ENCODE data around the gene IFITM2. TPM values are rescaled to one million over a fixed set of nuclear protein-coding genes. Genes with fewer than 3 reads are reported as not detected.

IFITM2 gene
- total and polyA plus RNA-seq, 2 donors (not counting 1 experiment from before 2014, with no cell fraction given): 51.2 to 714 TPM

DNA sequence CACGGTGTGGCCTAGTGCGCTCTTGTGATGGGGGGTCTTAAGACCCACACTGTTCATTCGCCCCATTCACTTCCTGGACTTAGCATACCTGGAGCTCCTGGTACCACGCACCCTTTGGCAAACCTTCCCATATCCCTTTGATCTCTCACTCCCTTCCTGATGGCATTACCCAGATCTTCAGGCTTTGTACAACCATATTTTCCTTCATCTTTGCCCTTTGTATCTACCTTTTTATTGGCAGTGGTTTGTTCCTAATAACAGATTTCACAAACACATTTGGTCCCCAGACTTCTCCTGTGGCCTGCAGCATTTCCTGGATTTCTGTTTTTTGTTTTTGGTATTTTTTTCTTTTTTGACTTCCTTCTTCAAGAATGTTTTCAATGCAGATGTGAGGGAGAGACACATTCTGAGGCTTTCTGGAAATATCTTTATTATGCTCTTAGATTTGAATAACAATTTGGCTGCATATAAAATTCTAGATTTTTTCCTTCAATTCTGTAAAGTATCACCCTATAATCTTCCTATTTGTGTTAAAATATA, 29.1 kb downstream of the IFITM2 start:
- Histone ChIP-seq H3K4me3 (replicated peaks in 1 of 4; ENCODE audit: control extremely low read depth in 1 of 4, insufficient read depth in 1 of 4, low read depth in 3 of 4, low read length in 4 of 4) (no peak overlapping the region), H4K20me1 (ENCODE audit: control insufficient read depth, extremely low read depth, insufficient read depth, low read length) (no peaks in the 10 kb centered on the region), H2AFZ (ENCODE audit: low read length) (no peak overlapping the region), H3K4me2 (ENCODE audit: extremely low read depth, insufficient read depth, low read length) (no peak overlapping the region), H3K9ac (ENCODE audit: insufficient read depth, low read length) (no peak overlapping the region), H3K4me1 (ENCODE audit: control insufficient read depth, extremely low read depth, insufficient read depth, low read length) (no peaks in the 10 kb centered on the region), H3K36me3 (ENCODE audit: control insufficient read depth, insufficient read depth, low read length) (no peaks in the 10 kb centered on the region), H3K27ac (ENCODE audit: insufficient read depth, low read length) (no peak overlapping the region), H3K9me3 (ENCODE audit: control insufficient read depth, insufficient read depth, low read depth, low read length) (no peaks in the 10 kb centered on the region), H3K27me3 (ENCODE audit: control insufficient read depth, insufficient read depth, low read length) (no peaks in the 10 kb centered on the region), H3K79me2 (ENCODE audit: control insufficient read depth, insufficient read depth, low read length) (no peaks in the 10 kb centered on the region)
- DNase-seq (ENCODE audit: low read depth in 2 of 2): no peak
- TF ChIP-seq EZH2 (IDR thresholded peaks at IDR 0.05; ENCODE audit: low read length, missing control alignments): no peak
- TF ChIP-seq, protein P1, sequence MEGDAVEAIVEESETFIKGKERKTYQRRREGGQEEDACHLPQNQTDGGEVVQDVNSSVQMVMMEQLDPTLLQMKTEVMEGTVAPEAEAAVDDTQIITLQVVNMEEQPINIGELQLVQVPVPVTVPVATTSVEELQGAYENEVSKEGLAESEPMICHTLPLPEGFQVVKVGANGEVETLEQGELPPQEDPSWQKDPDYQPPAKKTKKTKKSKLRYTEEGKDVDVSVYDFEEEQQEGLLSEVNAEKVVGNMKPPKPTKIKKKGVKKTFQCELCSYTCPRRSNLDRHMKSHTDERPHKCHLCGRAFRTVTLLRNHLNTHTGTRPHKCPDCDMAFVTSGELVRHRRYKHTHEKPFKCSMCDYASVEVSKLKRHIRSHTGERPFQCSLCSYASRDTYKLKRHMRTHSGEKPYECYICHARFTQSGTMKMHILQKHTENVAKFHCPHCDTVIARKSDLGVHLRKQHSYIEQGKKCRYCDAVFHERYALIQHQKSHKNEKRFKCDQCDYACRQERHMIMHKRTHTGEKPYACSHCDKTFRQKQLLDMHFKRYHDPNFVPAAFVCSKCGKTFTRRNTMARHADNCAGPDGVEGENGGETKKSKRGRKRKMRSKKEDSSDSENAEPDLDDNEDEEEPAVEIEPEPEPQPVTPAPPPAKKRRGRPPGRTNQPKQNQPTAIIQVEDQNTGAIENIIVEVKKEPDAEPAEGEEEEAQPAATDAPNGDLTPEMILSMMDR (conservative IDR thresholded peaks at IDR 0.05 in 1 of 2, IDR thresholded peaks at IDR 0.05 in 1 of 2; ENCODE audit: low read depth in 1 of 2, low read length in 2 of 2): no peak

DNA sequence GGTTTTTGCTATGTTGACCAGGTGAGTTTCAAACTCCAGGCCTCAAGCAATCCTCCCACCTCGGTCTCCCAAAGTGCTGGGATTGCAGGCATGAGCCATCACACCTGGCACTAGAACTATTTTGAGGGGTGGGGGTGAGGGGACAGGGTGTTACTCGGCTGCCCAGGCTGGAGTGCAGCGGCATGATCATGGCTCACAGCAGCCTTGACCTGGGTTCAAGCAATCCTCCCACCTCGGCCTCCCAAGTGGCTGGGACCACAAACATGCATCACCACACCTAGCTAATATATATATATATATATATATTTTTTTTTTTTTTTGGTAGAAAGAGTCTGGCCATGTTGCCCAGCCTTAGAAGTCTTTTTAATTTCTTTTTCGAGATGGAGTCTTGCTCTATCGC, 30.1 kb downstream of the IFITM2 start:
- H3K4me3 ChIP-seq (replicated peaks in 1 of 4; ENCODE audit: control extremely low read depth in 1 of 4, insufficient read depth in 1 of 4, low read depth in 3 of 4, low read length in 4 of 4): no peak overlapping the region
- no peaks in the 10 kb centered on the region for H3K27me3 ChIP-seq (ENCODE audit: control insufficient read depth, insufficient read depth, low read length)
- TF ChIP-seq, protein P1 (conservative IDR thresholded peaks at IDR 0.05 in 1 of 2, IDR thresholded peaks at IDR 0.05 in 1 of 2; ENCODE audit: low read depth in 1 of 2, low read length in 2 of 2): no peak
- TF ChIP-seq EZH2 (IDR thresholded peaks at IDR 0.05; ENCODE audit: low read length, missing control alignments): no peak
- H3K9me3 ChIP-seq (ENCODE audit: control insufficient read depth, insufficient read depth, low read depth, low read length): no peaks in the 10 kb centered on the region
- H2AFZ ChIP-seq (ENCODE audit: low read length): no peak overlapping the region
- H3K4me2 ChIP-seq (ENCODE audit: extremely low read depth, insufficient read depth, low read length): no peak overlapping the region
- H4K20me1 ChIP-seq (ENCODE audit: control insufficient read depth, extremely low read depth, insufficient read depth, low read length): no peaks in the 10 kb centered on the region
- H3K4me1 ChIP-seq (ENCODE audit: control insufficient read depth, extremely low read depth, insufficient read depth, low read length): no peaks in the 10 kb centered on the region
- no peaks in the 10 kb centered on the region for H3K36me3 ChIP-seq (ENCODE audit: control insufficient read depth, insufficient read depth, low read length)
- H3K9ac ChIP-seq (ENCODE audit: insufficient read depth, low read length): no peak overlapping the region
- DNase-seq (ENCODE audit: low read depth in 2 of 2): no peak
- H3K27ac ChIP-seq (ENCODE audit: insufficient read depth, low read length): no peak overlapping the region
- H3K79me2 ChIP-seq (ENCODE audit: control insufficient read depth, insufficient read depth, low read length): no peaks in the 10 kb centered on the region

DNA sequence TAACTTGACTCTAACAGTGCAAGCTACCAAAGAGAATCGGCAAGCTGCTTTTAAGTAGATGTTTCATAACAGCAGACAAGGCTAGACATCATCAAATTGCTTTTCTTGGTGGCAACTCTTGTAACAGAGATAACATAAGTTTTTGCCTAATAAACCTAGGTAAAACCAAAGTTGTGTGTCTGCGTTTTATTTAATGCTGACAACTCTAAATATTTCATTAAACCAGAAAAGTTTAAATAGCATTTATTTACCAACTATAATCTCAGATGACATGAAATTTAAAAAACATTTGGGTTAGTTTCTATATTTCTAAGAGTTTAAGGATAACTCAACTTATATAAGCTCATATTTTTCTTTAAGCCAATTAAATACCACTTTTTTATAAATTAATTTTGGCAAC, 32.3 kb downstream of the IFITM2 start:
- H3K4me1 ChIP-seq (ENCODE audit: control insufficient read depth, extremely low read depth, insufficient read depth, low read length): no peaks in the 10 kb centered on the region
- no peak overlapping the region for H3K27ac ChIP-seq (ENCODE audit: insufficient read depth, low read length)
- H3K4me3 ChIP-seq (replicated peaks in 1 of 4; ENCODE audit: control extremely low read depth in 1 of 4, insufficient read depth in 1 of 4, low read depth in 3 of 4, low read length in 4 of 4): no peak overlapping the region
- H3K9me3 ChIP-seq (ENCODE audit: control insufficient read depth, insufficient read depth, low read depth, low read length): no peaks in the 10 kb centered on the region
- no peaks in the 10 kb centered on the region for H4K20me1 ChIP-seq (ENCODE audit: control insufficient read depth, extremely low read depth, insufficient read depth, low read length)
- no peaks in the 10 kb centered on the region for H3K36me3 ChIP-seq (ENCODE audit: control insufficient read depth, insufficient read depth, low read length)
- TF ChIP-seq, protein P1 (conservative IDR thresholded peaks at IDR 0.05 in 1 of 2, IDR thresholded peaks at IDR 0.05 in 1 of 2; ENCODE audit: low read depth in 1 of 2, low read length in 2 of 2): no peak
- no peak for TF ChIP-seq EZH2 (IDR thresholded peaks at IDR 0.05; ENCODE audit: low read length, missing control alignments)
- H3K4me2 ChIP-seq (ENCODE audit: extremely low read depth, insufficient read depth, low read length): no peak overlapping the region
- H3K27me3 ChIP-seq (ENCODE audit: control insufficient read depth, insufficient read depth, low read length): no peaks in the 10 kb centered on the region
- DNase-seq (ENCODE audit: low read depth in 2 of 2): no peak
- H3K9ac ChIP-seq (ENCODE audit: insufficient read depth, low read length): no peak overlapping the region
- no peaks in the 10 kb centered on the region for H3K79me2 ChIP-seq (ENCODE audit: control insufficient read depth, insufficient read depth, low read length)
- no peak overlapping the region for H2AFZ ChIP-seq (ENCODE audit: low read length)

Measured in fibroblast of lung (primary cell).